ENCODE results near the gene RREB1.

DNA sequence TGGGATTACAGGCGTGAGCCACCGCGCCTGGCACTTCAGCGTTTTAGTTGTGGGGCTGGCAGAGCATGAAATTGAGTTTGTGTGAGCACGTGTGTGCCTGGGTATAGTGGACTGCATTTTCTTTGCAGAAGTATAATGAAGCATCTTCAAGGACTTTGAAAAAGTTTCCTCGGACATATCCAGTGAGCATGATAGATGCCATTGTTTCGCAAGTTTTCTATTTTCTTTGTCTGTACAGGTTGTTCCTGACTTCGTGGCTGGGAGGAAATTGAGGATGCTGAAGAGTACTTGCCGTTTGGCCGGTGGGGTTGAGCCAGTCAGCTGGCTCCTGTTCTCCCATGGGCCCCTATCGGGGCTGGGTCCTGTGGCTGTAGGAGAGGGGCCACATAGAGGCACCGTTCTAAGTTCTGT, 55.9 kb downstream of the RREB1 start:
- TF ChIP-seq, protein P1, sequence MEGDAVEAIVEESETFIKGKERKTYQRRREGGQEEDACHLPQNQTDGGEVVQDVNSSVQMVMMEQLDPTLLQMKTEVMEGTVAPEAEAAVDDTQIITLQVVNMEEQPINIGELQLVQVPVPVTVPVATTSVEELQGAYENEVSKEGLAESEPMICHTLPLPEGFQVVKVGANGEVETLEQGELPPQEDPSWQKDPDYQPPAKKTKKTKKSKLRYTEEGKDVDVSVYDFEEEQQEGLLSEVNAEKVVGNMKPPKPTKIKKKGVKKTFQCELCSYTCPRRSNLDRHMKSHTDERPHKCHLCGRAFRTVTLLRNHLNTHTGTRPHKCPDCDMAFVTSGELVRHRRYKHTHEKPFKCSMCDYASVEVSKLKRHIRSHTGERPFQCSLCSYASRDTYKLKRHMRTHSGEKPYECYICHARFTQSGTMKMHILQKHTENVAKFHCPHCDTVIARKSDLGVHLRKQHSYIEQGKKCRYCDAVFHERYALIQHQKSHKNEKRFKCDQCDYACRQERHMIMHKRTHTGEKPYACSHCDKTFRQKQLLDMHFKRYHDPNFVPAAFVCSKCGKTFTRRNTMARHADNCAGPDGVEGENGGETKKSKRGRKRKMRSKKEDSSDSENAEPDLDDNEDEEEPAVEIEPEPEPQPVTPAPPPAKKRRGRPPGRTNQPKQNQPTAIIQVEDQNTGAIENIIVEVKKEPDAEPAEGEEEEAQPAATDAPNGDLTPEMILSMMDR (conservative IDR thresholded peaks at IDR 0.05 in 1 of 2, IDR thresholded peaks at IDR 0.05 in 1 of 2; ENCODE audit: extremely low read depth in 1 of 2, insufficient read depth in 1 of 2, low read depth in 1 of 2, low read length in 2 of 2): no peak
- TF ChIP-seq EZH2 (IDR thresholded peaks at IDR 0.05; ENCODE audit: borderline replicate concordance, low read length): no peak
